Upper lobe of left lung (tissue), 6 donors: ENCODE results near the gene CNPPD1. TPM values are rescaled to one million over a fixed set of nuclear protein-coding genes. Genes with fewer than 3 reads are reported as not detected.

ENCODE experiments used
- ATAC-seq, 2 donors: fragments of 200-7000 bp; cut with Tn5 transposase; one replicate each; pipeline ENCODE4 v1.9.1; 2022; ENCODE audit warnings: mild to moderate bottlenecking in 2 of 2, moderate library complexity in 2 of 2; ENCODE audit not compliant: low FRiP score in 2 of 2
- DNase-seq, 2 donors: peaks; one replicate each; pipeline ENCODE4 v3.0.0-alpha.2; 2019 to 2020
- H3K27ac ChIP-seq, 4 donors: fragments of 200-600 bp; sonication (generic); one replicate each; pipeline ENCODE4 v1.5.1; 2016 to 2019
- H3K27me3 ChIP-seq, 4 donors: fragments of 200-600 bp; sonication (generic); one replicate each; pipeline ENCODE4 v1.5.1; 2017 to 2019
- H3K36me3 ChIP-seq, 4 donors: fragments of 200-600 bp; sonication (generic); one replicate each; pipeline ENCODE4 v1.5.1; 2016 to 2019
- H3K4me1 ChIP-seq, 4 donors: fragments of 200-600 bp; sonication (generic); one replicate each; pipeline ENCODE4 v1.5.1; 2018 to 2019
- H3K4me3 ChIP-seq, 4 donors: fragments of 200-600 bp; sonication (generic); one replicate each; pipeline ENCODE4 v1.5.1; 2017 to 2019; ENCODE audit warnings: mild to moderate bottlenecking in 2 of 4, moderate library complexity in 1 of 4
- H3K9me3 ChIP-seq, 4 donors: fragments of 200-600 bp; sonication (generic); one replicate each; pipeline ENCODE4 v1.5.1; 2018 to 2019
- CTCF ChIP-seq, 6 experiments: fragments of 450-650 bp in 4 of 6; fragments of 200-600 bp in 2 of 6; sonication (generic) in 2 of 6; IDR thresholded peaks; one replicate each; pipeline ENCODE4 v1.5.1; 2016 to 2019; ENCODE audit warnings: antibody characterized with exemption in 6 of 6
- EP300 ChIP-seq, 4 donors: sonication (generic); formaldehyde crosslinking; IDR thresholded peaks; one replicate each; pipeline ENCODE4 v1.5.1; 2017; ENCODE audit warnings: antibody characterized with exemption in 4 of 4, control low read depth in 2 of 4
- POLR2A ChIP-seq, 4 donors: fragments of 450-650 bp; IDR thresholded peaks; one replicate each; pipeline ENCODE4 v1.5.1; 2016 to 2017; ENCODE audit warnings: antibody characterized with exemption in 4 of 4, mild to moderate bottlenecking in 2 of 4
- POLR2AphosphoS5 ChIP-seq, 2 donors: sonication (generic); formaldehyde crosslinking; IDR thresholded peaks; one replicate each; pipeline ENCODE4 v1.5.1; 2017; ENCODE audit warnings: antibody characterized with exemption in 2 of 2
- WGBS, 2 donors: methylation state at CpG; one replicate each; pipeline ENCODE4 v1.1.5; 2017 to 2018; 5-methylcytosine and 5-hydroxymethylcytosine counted together
- total RNA-seq, 6 donors: library from RNA; depleted of rRNA in 4 of 6; stranded (reverse); fragments of >200 nt in 4 of 6; gene quantifications; one replicate each; pipeline versions ENCODE4 v1.1.0 to v1.2.1, GENCODE V29; 2016 to 2021
- donor health status: DM: no; HTN: no; CAD: no; lungs with moderate emphysema.
- donor health status: DM: no; HTN: yes; CAD: no; lungs with severe emphysema.

The CNPPD1 gene
- total RNA-seq, 6 donors from 2014 or later: 42.7 to 86.8 (median 49.4) TPM

GRCh38 chr2:219125225-219125885, 51.4 kb downstream of the CNPPD1 start:
- H3K27ac ChIP-seq: peak overlapping the region in 3 of 4 donors; percentile 23 to 66 (median 47)
- TF ChIP-seq EP300 (IDR thresholded peaks at IDR 0.05) (peak in 1 of 4 donors; percentile 95), CTCF (IDR thresholded peaks at IDR 0.05) (no peak), POLR2AphosphoS5 (IDR thresholded peaks at IDR 0.05) (peak; percentile 17 to 53)
- 61 to 71% methylated on average over 9 to 10 of the region's 10 CpGs for WGBS, 2 donors
- H3K9me3 ChIP-seq: no peaks in the 10 kb centered on the region
- no peaks in the 10 kb centered on the region for H3K36me3 ChIP-seq
- H3K27me3 ChIP-seq: no peaks in the 10 kb centered on the region
- peak in 1 of 2 donors; percentile 91 for DNase-seq
- H3K4me3 ChIP-seq: no peak overlapping the region
- peak; percentile 74 to 90 for ATAC-seq
- H3K4me1 ChIP-seq: peaks cover 28 to 54% (median 47%) of the 10 kb centered on the region in 4 donors

GRCh38 chr2:219124381-219125110, 52.2 kb downstream of the CNPPD1 start:
- DNase-seq (no peak), ATAC-seq (peak in 1 of 2 donors; percentile 54)
- H3K27ac ChIP-seq: peak overlapping the region in 3 of 4 donors; percentile 3 to 66 (median 47)
- no peak for TF ChIP-seq CTCF (IDR thresholded peaks at IDR 0.05)
- no peak for TF ChIP-seq POLR2A (IDR thresholded peaks at IDR 0.05)
- no peak for TF ChIP-seq POLR2AphosphoS5 (IDR thresholded peaks at IDR 0.05)
- TF ChIP-seq EP300 (IDR thresholded peaks at IDR 0.05): no peak
- H3K4me3 ChIP-seq: no peak overlapping the region
- H3K27me3 ChIP-seq: no peaks in the 10 kb centered on the region
- WGBS, 2 donors: 53 to 58% methylated on average over 4 of the region's 4 CpGs
- no peaks in the 10 kb centered on the region for H3K36me3 ChIP-seq
- no peaks in the 10 kb centered on the region for H3K9me3 ChIP-seq
- peaks cover 28 to 58% (median 47%) of the 10 kb centered on the region in 4 donors for H3K4me1 ChIP-seq

GRCh38 chr2:219123356-219124135, 53.2 kb downstream of the CNPPD1 start:
- Histone ChIP-seq H3K4me1 (peaks cover 28 to 65% (median 47%) of the 10 kb centered on the region in 4 donors), H3K36me3 (no peaks in the 10 kb centered on the region), H3K27me3 (no peaks in the 10 kb centered on the region), H3K9me3 (no peaks in the 10 kb centered on the region), H3K4me3 (no peak overlapping the region), H3K27ac (peak overlapping the region in 2 of 4 donors; percentile 47 to 66)
- WGBS, 2 donors: 90% methylated on average over 8 of the region's 8 CpGs
- ATAC-seq: no peak
- DNase-seq: no peak
- TF ChIP-seq EP300 (IDR thresholded peaks at IDR 0.05): no peak

GRCh38 chr2:219122202-219122980, 54.3 kb downstream of the CNPPD1 start:
- TF ChIP-seq EP300 (IDR thresholded peaks at IDR 0.05) (no peak), CTCF (IDR thresholded peaks at IDR 0.05) (no peak), POLR2A (IDR thresholded peaks at IDR 0.05) (no peak), POLR2AphosphoS5 (IDR thresholded peaks at IDR 0.05) (no peak)
- Histone ChIP-seq H3K9me3 (no peaks in the 10 kb centered on the region), H3K27ac (peak overlapping the region in 2 of 4 donors; percentile 63 to 70), H3K27me3 (no peaks in the 10 kb centered on the region), H3K4me1 (peaks cover 25 to 66% (median 44%) of the 10 kb centered on the region in 4 donors), H3K4me3 (no peak overlapping the region), H3K36me3 (no peaks in the 10 kb centered on the region)
- ATAC-seq: no peak
- 69 to 73% methylated on average over 5 of the region's 5 CpGs for WGBS, 2 donors
- no peak for DNase-seq

Other genes starting within 250 kb of the CNPPD1 start
- gene CDK5R2, start 217.3 kb downstream of the CNPPD1 start, total RNA-seq: not detected
- gene FEV, start 191.7 kb downstream of the CNPPD1 start, total RNA-seq: not detected
- gene CRYBA2, start 183.5 kb downstream of the CNPPD1 start, total RNA-seq: not detected
- 10 to 100 TPM in 3 of 6 donors, 1 to 10 TPM in 2, under 1 TPM in 1; 0.26 to 18.7 (median 10.7) TPM for gene CFAP65, start 135.4 kb downstream of the CNPPD1 start, total RNA-seq
- 1 to 10 TPM in 3 of 6 donors, under 1 TPM in 1, not detected in 2; 0.80 to 4.4 (median 1.5) TPM for gene IHH, start 116.0 kb downstream of the CNPPD1 start, total RNA-seq
- gene NHEJ1, start 16.1 kb downstream of the CNPPD1 start, total RNA-seq: 10 to 100 TPM in 5 of 6 donors, 1 to 10 TPM in 1; 7.9 to 26.2 (median 14.3) TPM
- gene SLC23A3, start 6.9 kb downstream of the CNPPD1 start, total RNA-seq: 1 to 10 TPM in 4 of 6 donors, under 1 TPM in 2; 0.33 to 6.3 (median 2.6) TPM
- gene RETREG2, start 1.4 kb upstream of the CNPPD1 start, total RNA-seq: 100 to 1,000 TPM in 1 of 6 donors, 10 to 100 TPM in 5; 46.1 to 100 (median 60.5) TPM
- 10 to 100 TPM; 38.7 to 59.7 (median 43.3) TPM for gene ZFAND2B, start 29.9 kb upstream of the CNPPD1 start, total RNA-seq
- 10 to 100 TPM; 11.0 to 35.6 (median 21.9) TPM for gene ABCB6, start 42.0 kb upstream of the CNPPD1 start, total RNA-seq
- gene ATG9A, start 52.7 kb upstream of the CNPPD1 start, total RNA-seq: 10 to 100 TPM; 40.9 to 57.7 (median 49.8) TPM
- 100 to 1,000 TPM in 2 of 6 donors, 10 to 100 TPM in 4; 26.0 to 339 (median 67.2) TPM for gene ANKZF1, start 52.9 kb upstream of the CNPPD1 start, total RNA-seq
- gene GLB1L, start 68.5 kb upstream of the CNPPD1 start, total RNA-seq: 10 to 100 TPM in 3 of 6 donors, 1 to 10 TPM in 3; 4.1 to 19.5 (median 11.9) TPM
- 10 to 100 TPM; 12.6 to 28.3 (median 15.7) TPM for gene STK16, start 68.6 kb upstream of the CNPPD1 start, total RNA-seq
- gene TUBA4B, start 76.3 kb upstream of the CNPPD1 start, total RNA-seq: 1 to 10 TPM in 5 of 6 donors, under 1 TPM in 1; 0.26 to 8.9 (median 3.1) TPM
- 10 to 100 TPM; 17.8 to 52.1 (median 40.3) TPM for gene TUBA4A, start 77.0 kb upstream of the CNPPD1 start, total RNA-seq
- gene DNAJB2, start 102.4 kb upstream of the CNPPD1 start, total RNA-seq: 10 to 100 TPM; 58.6 to 86.1 (median 75.5) TPM
- 1 to 10 TPM in 2 of 6 donors, under 1 TPM in 2, not detected in 2; 0.20 to 4.4 (median 0.68) TPM for gene PTPRN, start 132.5 kb upstream of the CNPPD1 start, total RNA-seq
- gene RESP18, start 155.8 kb upstream of the CNPPD1 start, total RNA-seq: not detected
- gene DNPEP, start 211.0 kb upstream of the CNPPD1 start, total RNA-seq: 100 to 1,000 TPM in 1 of 6 donors, 10 to 100 TPM in 5; 31.9 to 141 (median 75.1) TPM
- gene DES, start 241.5 kb upstream of the CNPPD1 start, total RNA-seq: 100 to 1,000 TPM in 2 of 6 donors, 10 to 100 TPM in 4; 39.7 to 299 (median 70.8) TPM